ENCODE data around the gene SLC22A6.

SLC22A6 gene

GRCh38 chr11:62930157-62930556, 54.6 kb downstream of the SLC22A6 start:
- peak; percentile 11 for DNase-seq

GRCh38 chr11:62928011-62928410, 56.8 kb downstream of the SLC22A6 start:
- DNase-seq = peak; percentile 56

GRCh38 chr11:62926680-62927455, 57.9 kb downstream of the SLC22A6 start:
- no peak for DNase-seq

Data from NCI-H1694 (cell line).